Measurements from ENCODE around the gene ZNF266. TPM values are rescaled to one million over a fixed set of nuclear protein-coding genes. Genes with fewer than 3 reads are reported as not detected.

Gene ZNF266
- total RNA-seq, 1 donor: 8.8 TPM

DNA sequence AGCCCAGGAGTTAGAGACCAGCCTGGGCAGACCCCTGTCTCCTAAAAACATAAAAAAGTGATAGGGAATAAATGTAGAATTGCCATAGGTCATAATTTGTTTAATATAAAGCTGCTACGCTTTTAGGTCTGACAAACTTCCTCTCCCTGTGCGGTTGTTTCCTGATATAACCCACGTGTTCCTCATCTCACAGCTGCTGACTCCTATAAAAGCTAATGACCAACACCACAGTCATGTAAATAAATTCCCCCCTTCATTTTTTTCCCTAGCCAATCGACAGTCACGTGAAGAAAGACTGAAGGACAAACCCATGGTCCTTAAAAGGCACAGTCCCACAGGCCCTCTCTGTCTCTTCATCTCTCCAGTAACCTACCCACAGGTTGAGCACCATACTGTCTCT is 27.5 kb downstream of the ZNF266 start:
- DNase-seq (ENCODE audit: low read depth): no peak
- TF ChIP-seq, protein P1, sequence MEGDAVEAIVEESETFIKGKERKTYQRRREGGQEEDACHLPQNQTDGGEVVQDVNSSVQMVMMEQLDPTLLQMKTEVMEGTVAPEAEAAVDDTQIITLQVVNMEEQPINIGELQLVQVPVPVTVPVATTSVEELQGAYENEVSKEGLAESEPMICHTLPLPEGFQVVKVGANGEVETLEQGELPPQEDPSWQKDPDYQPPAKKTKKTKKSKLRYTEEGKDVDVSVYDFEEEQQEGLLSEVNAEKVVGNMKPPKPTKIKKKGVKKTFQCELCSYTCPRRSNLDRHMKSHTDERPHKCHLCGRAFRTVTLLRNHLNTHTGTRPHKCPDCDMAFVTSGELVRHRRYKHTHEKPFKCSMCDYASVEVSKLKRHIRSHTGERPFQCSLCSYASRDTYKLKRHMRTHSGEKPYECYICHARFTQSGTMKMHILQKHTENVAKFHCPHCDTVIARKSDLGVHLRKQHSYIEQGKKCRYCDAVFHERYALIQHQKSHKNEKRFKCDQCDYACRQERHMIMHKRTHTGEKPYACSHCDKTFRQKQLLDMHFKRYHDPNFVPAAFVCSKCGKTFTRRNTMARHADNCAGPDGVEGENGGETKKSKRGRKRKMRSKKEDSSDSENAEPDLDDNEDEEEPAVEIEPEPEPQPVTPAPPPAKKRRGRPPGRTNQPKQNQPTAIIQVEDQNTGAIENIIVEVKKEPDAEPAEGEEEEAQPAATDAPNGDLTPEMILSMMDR (IDR thresholded peaks at IDR 0.05; ENCODE audit: insufficient read depth, low read length): no peak
- no peak overlapping the region for H3K4me3 ChIP-seq (ENCODE audit: low read depth, low read length)

DNA sequence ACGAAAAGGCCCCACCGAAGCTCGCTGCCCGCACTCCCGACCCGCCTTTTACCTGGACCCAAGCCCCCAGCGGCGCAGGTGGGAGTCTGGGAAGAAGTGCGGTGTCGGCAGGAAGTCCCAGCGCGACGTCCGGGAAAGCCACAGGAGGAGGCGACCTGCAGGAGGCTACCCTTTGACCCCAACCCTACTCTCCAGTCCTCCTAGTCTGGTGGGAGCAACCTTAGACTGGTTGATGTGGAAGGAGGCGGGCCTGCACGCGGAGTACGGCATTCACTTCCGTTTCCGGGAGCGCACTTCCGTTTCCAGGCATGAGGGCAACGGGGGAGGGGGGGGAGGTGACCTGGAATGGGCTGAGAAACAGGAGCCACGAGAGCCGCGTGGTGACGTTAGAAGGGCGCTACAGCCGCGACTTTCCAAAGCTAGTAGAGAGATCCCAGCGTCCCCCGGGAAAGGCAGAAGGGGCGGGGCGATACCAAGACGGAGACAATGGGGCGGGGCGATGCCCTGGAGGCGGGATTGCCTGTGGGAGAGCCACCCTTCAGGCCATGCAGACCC is 28.5 kb downstream of the ZNF266 start:
- peak overlapping the region; percentile 90 for H3K4me3 ChIP-seq (ENCODE audit: low read depth, low read length)
- DNase-seq (ENCODE audit: low read depth): peak; percentile 86
- TF ChIP-seq, protein P1 (IDR thresholded peaks at IDR 0.05; ENCODE audit: insufficient read depth, low read length): no peak

GRCh38 chr19:9381361-9381785 is 54.0 kb downstream of the ZNF266 start:
- H3K4me3 ChIP-seq (ENCODE audit: low read depth, low read length): no peak overlapping the region
- no peak for DNase-seq (ENCODE audit: low read depth)
- TF ChIP-seq, protein P1 (IDR thresholded peaks at IDR 0.05; ENCODE audit: insufficient read depth, low read length): no peak

- TF ChIP-seq, protein P1 (IDR thresholded peaks at IDR 0.05; ENCODE audit: insufficient read depth, low read length): no peak
- no peak overlapping the region for H3K4me3 ChIP-seq (ENCODE audit: low read depth, low read length)
- DNase-seq (ENCODE audit: low read depth): no peak
These were observed 64.4 kb downstream of the ZNF266 start for GRCh38 chr19:9370738-9371619.

DNA sequence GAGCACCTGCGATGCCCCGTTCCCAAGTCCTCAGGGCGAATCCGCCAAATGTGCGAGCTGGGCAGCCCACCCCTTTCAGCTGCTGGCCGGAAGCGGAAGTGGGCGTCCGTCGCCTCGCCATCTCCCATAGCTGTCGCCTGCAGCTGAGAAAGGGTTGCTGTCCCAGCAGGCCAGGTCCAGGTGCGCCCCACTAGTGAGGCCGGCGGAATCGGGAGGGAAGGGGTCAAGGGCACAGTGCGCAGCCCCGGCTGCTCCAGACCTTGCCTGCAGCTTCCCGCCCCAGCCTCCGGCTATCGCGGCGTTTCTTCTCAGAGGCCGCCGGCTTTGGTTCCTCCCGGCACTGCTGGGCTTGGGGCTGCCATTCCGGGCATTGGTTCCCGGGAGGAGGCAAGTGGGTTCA is 72.5 kb downstream of the ZNF266 start, which contains the start of gene ZNF177:
Gene ZNF177, plus strand, starts transcription at position 109 of the 400 bp plus-strand sequence. CDS start 15,299 bp downstream, outside the sequence.
- TF ChIP-seq, protein P1 (IDR thresholded peaks at IDR 0.05; ENCODE audit: insufficient read depth, low read length): no peak
- H3K4me3 ChIP-seq (ENCODE audit: low read depth, low read length): peak within 1 kb of the TSS; percentile 41
- no peak for DNase-seq (ENCODE audit: low read depth)

Other genes with a start within 250 kb of the ZNF266 start
- gene OR7D4, start 216.0 kb downstream of the ZNF266 start, total RNA-seq (ENCODE audit: low replicate concordance): not detected in 2 replicates
- not detected in 2 replicates for gene OR7E24, start 184.6 kb downstream of the ZNF266 start, total RNA-seq (ENCODE audit: low replicate concordance)
- gene ZNF699, start 125.7 kb downstream of the ZNF266 start, total RNA-seq (ENCODE audit: low replicate concordance): 8.9 and 12.4 TPM in 2 replicates
- gene ZNF559, start 111.4 kb downstream of the ZNF266 start, total RNA-seq (ENCODE audit: low replicate concordance): 18.0 and 113 TPM in 2 replicates
- gene ZNF177, start 72.6 kb downstream of the ZNF266 start, total RNA-seq (ENCODE audit: low replicate concordance): 1.1 and 8.9 TPM in 2 replicates
- 0.09 and 0.16 TPM in 2 replicates for gene ZNF560, start 63.0 kb upstream of the ZNF266 start, total RNA-seq (ENCODE audit: low replicate concordance)
- 24.0 and 55.7 TPM in 2 replicates for gene ZNF426, start 103.1 kb upstream of the ZNF266 start, total RNA-seq (ENCODE audit: low replicate concordance)
- gene ZNF121, start 148.9 kb upstream of the ZNF266 start, total RNA-seq (ENCODE audit: low replicate concordance): 13.7 and 51.9 TPM in 2 replicates
- 20.9 and 38.7 TPM in 2 replicates for gene ZNF561, start 185.7 kb upstream of the ZNF266 start, total RNA-seq (ENCODE audit: low replicate concordance)
- gene ZNF562, start 239.5 kb upstream of the ZNF266 start, total RNA-seq (ENCODE audit: low replicate concordance): 33.3 and 34.6 TPM in 2 replicates